ENCODE measurements around the gene GPR107. TPM values are rescaled to one million over a fixed set of nuclear protein-coding genes. Genes with fewer than 3 reads are reported as not detected.

The GPR107 gene
- total and polyA plus RNA-seq, 2 experiments from 2014 or later = 6.2 to 30.7 TPM

DNA sequence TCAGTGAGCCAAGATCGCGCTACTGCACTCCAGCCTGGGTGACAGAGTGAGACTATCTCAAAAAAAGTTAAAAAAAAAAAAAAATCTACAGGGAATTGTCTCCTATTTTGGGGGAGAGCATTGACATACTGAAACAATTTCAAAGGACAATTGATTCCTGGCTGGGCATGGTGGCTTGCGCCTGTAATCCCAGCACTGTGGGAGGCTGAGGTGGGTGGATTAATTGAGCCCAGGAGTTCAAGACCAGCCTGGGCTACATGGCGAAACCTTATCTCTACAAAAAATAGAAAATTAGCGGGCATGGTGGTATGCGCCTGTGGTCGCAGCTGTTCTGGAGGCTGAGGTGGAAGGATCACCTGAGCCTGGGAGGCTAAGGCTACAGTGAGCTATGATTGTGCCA, 30.6 kb downstream of the GPR107 start (continued):
- TF ChIP-seq, protein P1, sequence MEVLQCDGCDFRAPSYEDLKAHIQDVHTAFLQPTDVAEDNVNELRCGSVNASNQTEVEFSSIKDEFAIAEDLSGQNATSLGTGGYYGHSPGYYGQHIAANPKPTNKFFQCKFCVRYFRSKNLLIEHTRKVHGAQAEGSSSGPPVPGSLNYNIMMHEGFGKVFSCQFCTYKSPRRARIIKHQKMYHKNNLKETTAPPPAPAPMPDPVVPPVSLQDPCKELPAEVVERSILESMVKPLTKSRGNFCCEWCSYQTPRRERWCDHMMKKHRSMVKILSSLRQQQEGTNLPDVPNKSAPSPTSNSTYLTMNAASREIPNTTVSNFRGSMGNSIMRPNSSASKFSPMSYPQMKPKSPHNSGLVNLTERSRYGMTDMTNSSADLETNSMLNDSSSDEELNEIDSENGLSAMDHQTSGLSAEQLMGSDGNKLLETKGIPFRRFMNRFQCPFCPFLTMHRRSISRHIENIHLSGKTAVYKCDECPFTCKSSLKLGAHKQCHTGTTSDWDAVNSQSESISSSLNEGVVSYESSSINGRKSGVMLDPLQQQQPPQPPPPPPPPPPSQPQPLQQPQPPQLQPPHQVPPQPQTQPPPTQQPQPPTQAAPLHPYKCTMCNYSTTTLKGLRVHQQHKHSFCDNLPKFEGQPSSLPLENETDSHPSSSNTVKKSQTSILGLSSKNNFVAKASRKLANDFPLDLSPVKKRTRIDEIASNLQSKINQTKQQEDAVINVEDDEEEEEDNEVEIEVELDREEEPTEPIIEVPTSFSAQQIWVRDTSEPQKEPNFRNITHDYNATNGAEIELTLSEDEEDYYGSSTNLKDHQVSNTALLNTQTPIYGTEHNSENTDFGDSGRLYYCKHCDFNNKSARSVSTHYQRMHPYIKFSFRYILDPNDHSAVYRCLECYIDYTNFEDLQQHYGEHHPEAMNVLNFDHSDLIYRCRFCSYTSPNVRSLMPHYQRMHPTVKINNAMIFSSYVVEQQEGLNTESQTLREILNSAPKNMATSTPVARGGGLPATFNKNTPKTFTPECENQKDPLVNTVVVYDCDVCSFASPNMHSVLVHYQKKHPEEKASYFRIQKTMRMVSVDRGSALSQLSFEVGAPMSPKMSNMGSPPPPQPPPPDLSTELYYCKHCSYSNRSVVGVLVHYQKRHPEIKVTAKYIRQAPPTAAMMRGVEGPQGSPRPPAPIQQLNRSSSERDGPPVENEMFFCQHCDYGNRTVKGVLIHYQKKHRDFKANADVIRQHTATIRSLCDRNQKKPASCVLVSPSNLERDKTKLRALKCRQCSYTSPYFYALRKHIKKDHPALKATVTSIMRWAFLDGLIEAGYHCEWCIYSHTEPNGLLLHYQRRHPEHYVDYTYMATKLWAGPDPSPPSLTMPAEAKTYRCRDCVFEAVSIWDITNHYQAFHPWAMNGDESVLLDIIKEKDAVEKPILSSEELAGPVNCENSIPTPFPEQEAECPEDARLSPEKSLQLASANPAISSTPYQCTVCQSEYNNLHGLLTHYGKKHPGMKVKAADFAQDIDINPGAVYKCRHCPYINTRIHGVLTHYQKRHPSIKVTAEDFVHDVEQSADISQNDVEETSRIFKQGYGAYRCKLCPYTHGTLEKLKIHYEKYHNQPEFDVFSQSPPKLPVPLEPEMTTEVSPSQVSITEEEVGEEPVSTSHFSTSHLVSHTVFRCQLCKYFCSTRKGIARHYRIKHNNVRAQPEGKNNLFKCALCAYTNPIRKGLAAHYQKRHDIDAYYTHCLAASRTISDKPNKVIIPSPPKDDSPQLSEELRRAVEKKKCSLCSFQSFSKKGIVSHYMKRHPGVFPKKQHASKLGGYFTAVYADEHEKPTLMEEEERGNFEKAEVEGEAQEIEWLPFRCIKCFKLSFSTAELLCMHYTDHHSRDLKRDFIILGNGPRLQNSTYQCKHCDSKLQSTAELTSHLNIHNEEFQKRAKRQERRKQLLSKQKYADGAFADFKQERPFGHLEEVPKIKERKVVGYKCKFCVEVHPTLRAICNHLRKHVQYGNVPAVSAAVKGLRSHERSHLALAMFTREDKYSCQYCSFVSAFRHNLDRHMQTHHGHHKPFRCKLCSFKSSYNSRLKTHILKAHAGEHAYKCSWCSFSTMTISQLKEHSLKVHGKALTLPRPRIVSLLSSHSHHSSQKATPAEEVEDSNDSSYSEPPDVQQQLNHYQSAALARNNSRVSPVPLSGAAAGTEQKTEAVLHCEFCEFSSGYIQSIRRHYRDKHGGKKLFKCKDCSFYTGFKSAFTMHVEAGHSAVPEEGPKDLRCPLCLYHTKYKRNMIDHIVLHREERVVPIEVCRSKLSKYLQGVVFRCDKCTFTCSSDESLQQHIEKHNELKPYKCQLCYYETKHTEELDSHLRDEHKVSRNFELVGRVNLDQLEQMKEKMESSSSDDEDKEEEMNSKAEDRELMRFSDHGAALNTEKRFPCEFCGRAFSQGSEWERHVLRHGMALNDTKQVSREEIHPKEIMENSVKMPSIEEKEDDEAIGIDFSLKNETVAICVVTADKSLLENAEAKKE (CRISPR knock-in tag; IDR thresholded peaks at IDR 0.05) = no peak
- no peak for TF ChIP-seq JUNB (IDR thresholded peaks at IDR 0.05; ENCODE audit: unreplicated experiment)

DNA sequence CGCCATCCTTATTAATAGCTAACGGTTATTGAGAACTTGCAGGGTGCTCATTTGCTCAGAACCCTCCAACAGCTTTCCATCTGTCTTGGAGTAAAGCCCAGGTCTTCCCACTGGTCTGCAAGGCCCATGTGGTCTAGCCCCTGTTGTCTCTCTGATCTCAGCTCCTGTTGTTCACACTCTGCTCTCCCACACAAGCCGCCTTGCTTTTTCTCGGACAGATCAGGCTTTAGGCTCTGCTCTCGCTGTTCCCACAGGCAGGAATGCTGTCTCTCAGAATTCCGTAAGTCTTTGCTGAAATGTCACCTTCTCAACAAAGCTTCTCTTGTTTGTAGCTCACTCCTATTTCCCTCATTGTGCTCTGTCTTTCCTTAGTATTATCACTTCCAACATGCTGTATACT, 34.3 kb downstream of the GPR107 start:
- H3K9me3 Mint-ChIP-seq = no peaks in the 10 kb centered on the region
- H3K4me2 ChIP-seq = no peak overlapping the region
- H3K9me2 ChIP-seq (ENCODE audit: insufficient read depth) = no peaks in the 10 kb centered on the region
- H4K20me1 ChIP-seq (replicated peaks; ENCODE audit: insufficient read depth) = peaks cover 10% of the 10 kb centered on the region; the same call in 1 of the 2 replicates
- H3F3A ChIP-seq (replicated peaks; ENCODE audit: low read depth) = no peaks in the 10 kb centered on the region
- H3K36me3 ChIP-seq (ENCODE audit: insufficient read depth) = peaks cover 16% of the 10 kb centered on the region
- 0 out of 2 replicates have a peak overlapping the region, but pooled peaks have one; percentile 5 for H3K27ac ChIP-seq (ENCODE audit: low read depth)
- H3K4me1 Mint-ChIP-seq = no peaks in the 10 kb centered on the region
- no peak for TF ChIP-seq POLR2AphosphoS5 (IDR thresholded peaks at IDR 0.05; ENCODE audit: low read depth)
- H3K4me3 ChIP-seq = no peak overlapping the region
- ATAC-seq (no peak), DNase-seq (ENCODE audit: low spot score) (no peak)
- H3K36me3 Mint-ChIP-seq (ENCODE audit: low read depth) = peaks cover 27% of the 10 kb centered on the region
- H3K79me2 ChIP-seq (replicated peaks; ENCODE audit: insufficient read depth) = no peaks in the 10 kb centered on the region
- H3K27ac Mint-ChIP-seq = no peak overlapping the region
- H3K27me3 ChIP-seq (ENCODE audit: insufficient read depth) = no peaks in the 10 kb centered on the region
- H3K27me3 Mint-ChIP-seq (ENCODE audit: insufficient read depth, low read depth, poor library complexity) = no peaks in the 10 kb centered on the region
- H2AFZ ChIP-seq = no peak overlapping the region
- no peaks in the 10 kb centered on the region for H3K4me1 ChIP-seq (ENCODE audit: insufficient read depth)
- no peak overlapping the region for H3K4me3 Mint-ChIP-seq

DNA sequence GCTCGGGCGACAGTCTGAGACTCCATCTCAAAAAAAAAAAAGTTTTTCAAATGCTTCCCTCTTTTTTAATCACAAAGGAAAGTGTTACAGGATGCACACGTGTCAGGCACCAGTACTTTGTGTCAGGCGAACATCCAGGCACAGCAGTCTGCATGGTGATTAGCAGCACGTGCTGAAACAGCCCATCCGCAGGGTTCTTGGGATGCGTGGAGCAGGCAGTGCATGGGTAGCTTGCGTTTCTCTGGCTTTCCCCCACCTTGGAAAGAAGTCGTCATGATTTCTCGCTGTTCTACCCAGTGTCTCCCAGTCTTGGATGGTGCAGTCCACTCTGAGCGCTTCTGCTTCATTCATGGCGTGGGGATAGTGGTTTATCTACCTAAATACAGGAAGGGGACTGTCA, 35.4 kb downstream of the GPR107 start:
- no peak overlapping the region for H3K27ac ChIP-seq (ENCODE audit: low read depth)
- TF ChIP-seq EZH2 (IDR thresholded peaks at IDR 0.05; ENCODE audit: low read depth, unreplicated experiment) (no peak), ZNF331 (CRISPR knock-in tag; IDR thresholded peaks at IDR 0.05; ENCODE audit: low read depth) (no peak), NANOG (IDR thresholded peaks at IDR 0.05; ENCODE audit: borderline replicate concordance) (no peak), CREB1 (CRISPR knock-in tag; IDR thresholded peaks at IDR 0.05; ENCODE audit: low read depth) (no peak), JUNB (IDR thresholded peaks at IDR 0.05; ENCODE audit: unreplicated experiment) (no peak)
- TF ChIP-seq, protein P2, sequence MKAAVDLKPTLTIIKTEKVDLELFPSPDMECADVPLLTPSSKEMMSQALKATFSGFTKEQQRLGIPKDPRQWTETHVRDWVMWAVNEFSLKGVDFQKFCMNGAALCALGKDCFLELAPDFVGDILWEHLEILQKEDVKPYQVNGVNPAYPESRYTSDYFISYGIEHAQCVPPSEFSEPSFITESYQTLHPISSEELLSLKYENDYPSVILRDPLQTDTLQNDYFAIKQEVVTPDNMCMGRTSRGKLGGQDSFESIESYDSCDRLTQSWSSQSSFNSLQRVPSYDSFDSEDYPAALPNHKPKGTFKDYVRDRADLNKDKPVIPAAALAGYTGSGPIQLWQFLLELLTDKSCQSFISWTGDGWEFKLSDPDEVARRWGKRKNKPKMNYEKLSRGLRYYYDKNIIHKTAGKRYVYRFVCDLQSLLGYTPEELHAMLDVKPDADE (IDR thresholded peaks at IDR 0.05) = no peak
- TF ChIP-seq, protein P3, sequence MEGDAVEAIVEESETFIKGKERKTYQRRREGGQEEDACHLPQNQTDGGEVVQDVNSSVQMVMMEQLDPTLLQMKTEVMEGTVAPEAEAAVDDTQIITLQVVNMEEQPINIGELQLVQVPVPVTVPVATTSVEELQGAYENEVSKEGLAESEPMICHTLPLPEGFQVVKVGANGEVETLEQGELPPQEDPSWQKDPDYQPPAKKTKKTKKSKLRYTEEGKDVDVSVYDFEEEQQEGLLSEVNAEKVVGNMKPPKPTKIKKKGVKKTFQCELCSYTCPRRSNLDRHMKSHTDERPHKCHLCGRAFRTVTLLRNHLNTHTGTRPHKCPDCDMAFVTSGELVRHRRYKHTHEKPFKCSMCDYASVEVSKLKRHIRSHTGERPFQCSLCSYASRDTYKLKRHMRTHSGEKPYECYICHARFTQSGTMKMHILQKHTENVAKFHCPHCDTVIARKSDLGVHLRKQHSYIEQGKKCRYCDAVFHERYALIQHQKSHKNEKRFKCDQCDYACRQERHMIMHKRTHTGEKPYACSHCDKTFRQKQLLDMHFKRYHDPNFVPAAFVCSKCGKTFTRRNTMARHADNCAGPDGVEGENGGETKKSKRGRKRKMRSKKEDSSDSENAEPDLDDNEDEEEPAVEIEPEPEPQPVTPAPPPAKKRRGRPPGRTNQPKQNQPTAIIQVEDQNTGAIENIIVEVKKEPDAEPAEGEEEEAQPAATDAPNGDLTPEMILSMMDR (conservative IDR thresholded peaks at IDR 0.05; ENCODE audit: low read depth in 2 of 2) = no peak

More for the DNA sequence above, 35.4 kb downstream of the GPR107 start:
- Mint-ChIP-seq H3K9me3 (no peaks in the 10 kb centered on the region), H3K27me3 (ENCODE audit: insufficient read depth, low read depth, poor library complexity) (no peaks in the 10 kb centered on the region), H3K4me1 (no peaks in the 10 kb centered on the region), H3K4me3 (no peak overlapping the region), H3K36me3 (ENCODE audit: low read depth) (peaks cover 32% of the 10 kb centered on the region), H3K27ac (no peak overlapping the region)
- Histone ChIP-seq H3K9me2 (ENCODE audit: insufficient read depth) (no peaks in the 10 kb centered on the region), H3K4me3 (no peak overlapping the region), H2AFZ (no peak overlapping the region), H3F3A (replicated peaks; ENCODE audit: low read depth) (no peaks in the 10 kb centered on the region), H3K4me1 (ENCODE audit: insufficient read depth) (no peaks in the 10 kb centered on the region), H3K79me2 (replicated peaks; ENCODE audit: insufficient read depth) (no peaks in the 10 kb centered on the region), H3K36me3 (ENCODE audit: insufficient read depth) (peaks cover 16% of the 10 kb centered on the region; the same call in 1 of the 2 replicates), H3K27me3 (ENCODE audit: insufficient read depth) (no peaks in the 10 kb centered on the region), H3K4me2 (no peak overlapping the region), H4K20me1 (replicated peaks; ENCODE audit: insufficient read depth) (peaks cover 6% of the 10 kb centered on the region; the same call in 1 of the 2 replicates)
- DNase-seq (ENCODE audit: low spot score) (no peak), ATAC-seq (no peak)

Data from GM23338 (cell line).